ENCODE results near the gene FBN1. TPM values are rescaled to one million over a fixed set of nuclear protein-coding genes. Genes with fewer than 3 reads are reported as not detected.

FBN1 gene
- total RNA-seq, 2 donors from 2014 or later: 12.1 to 81.9 TPM

GRCh38 chr15:48479751-48480150 is 165.8 kb downstream of the FBN1 start:
- DNase-seq (ENCODE audit: low spot score): no peak
- intact Hi-C loops (cut with DNase I): no loop called here
- Histone ChIP-seq H3K27ac (no peak overlapping the region), H3K4me1 (replicated peaks) (no peaks in the 10 kb centered on the region), H3K9me3 (no peaks in the 10 kb centered on the region), H3K36me3 (no peaks in the 10 kb centered on the region), H3K4me3 (no peak overlapping the region), H3K27me3 (replicated peaks; ENCODE audit: insufficient read depth) (no peaks in the 10 kb centered on the region)
- TF ChIP-seq POLR2A (IDR thresholded peaks at IDR 0.05) (no peak), POLR2AphosphoS5 (IDR thresholded peaks at IDR 0.05) (no peak), CTCF (IDR thresholded peaks at IDR 0.05) (no peak)
- WGBS: 94% methylated on average over 2 of the region's 2 CpGs

- no peak overlapping the region for H3K4me3 ChIP-seq
- no peaks in the 10 kb centered on the region for H3K27me3 ChIP-seq (replicated peaks; ENCODE audit: insufficient read depth)
- H3K4me1 ChIP-seq (replicated peaks): no peaks in the 10 kb centered on the region
- no peak for TF ChIP-seq POLR2AphosphoS5 (IDR thresholded peaks at IDR 0.05)
- 68% methylated on average over 2 of the region's 2 CpGs for WGBS
- no peak overlapping the region for H3K27ac ChIP-seq
- H3K9me3 ChIP-seq: no peaks in the 10 kb centered on the region
- DNase-seq (ENCODE audit: low spot score): no peak
- no peaks in the 10 kb centered on the region for H3K36me3 ChIP-seq
- intact Hi-C loops (cut with DNase I): no loop called here
These were observed 166.9 kb downstream of the FBN1 start for GRCh38 chr15:48478581-48478980.

- 53% methylated on average over 6 of the region's 6 CpGs for WGBS
- Histone ChIP-seq H3K9me3 (no peaks in the 10 kb centered on the region), H3K27me3 (replicated peaks; ENCODE audit: insufficient read depth) (no peaks in the 10 kb centered on the region), H3K4me3 (no peak overlapping the region), H3K36me3 (no peaks in the 10 kb centered on the region), H3K4me1 (replicated peaks) (no peaks in the 10 kb centered on the region), H3K27ac (no peak overlapping the region)
- no peak for DNase-seq (ENCODE audit: low spot score)
- TF ChIP-seq CTCF (IDR thresholded peaks at IDR 0.05) (no peak), POLR2AphosphoS5 (IDR thresholded peaks at IDR 0.05) (no peak)
- intact Hi-C loops (cut with DNase I): no loop called here
These were observed 167.6 kb downstream of the FBN1 start for GRCh38 chr15:48477795-48478360.

- TF ChIP-seq CTCF (IDR thresholded peaks at IDR 0.05): no peak
- TF ChIP-seq POLR2A (IDR thresholded peaks at IDR 0.05): no peak
- TF ChIP-seq POLR2AphosphoS5 (IDR thresholded peaks at IDR 0.05): peak; percentile 87
- Histone ChIP-seq H3K4me1 (replicated peaks) (no peaks in the 10 kb centered on the region), H3K27ac (no peak overlapping the region), H3K4me3 (no peak overlapping the region), H3K36me3 (no peaks in the 10 kb centered on the region), H3K9me3 (no peaks in the 10 kb centered on the region), H3K27me3 (replicated peaks; ENCODE audit: insufficient read depth) (no peaks in the 10 kb centered on the region)
- WGBS: 92% methylated on average over 2 of the region's 2 CpGs
- DNase-seq (ENCODE audit: low spot score): peak; percentile 42
- intact Hi-C loops (cut with DNase I): no loop called here
These were observed 169.7 kb downstream of the FBN1 start for GRCh38 chr15:48475600-48476395.

- Histone ChIP-seq H3K36me3 (no peaks in the 10 kb centered on the region), H3K9me3 (no peaks in the 10 kb centered on the region), H3K4me1 (replicated peaks) (no peaks in the 10 kb centered on the region), H3K27ac (no peak overlapping the region), H3K4me3 (no peak overlapping the region), H3K27me3 (replicated peaks; ENCODE audit: insufficient read depth) (no peaks in the 10 kb centered on the region)
- no peak for TF ChIP-seq POLR2AphosphoS5 (IDR thresholded peaks at IDR 0.05)
- no peak for TF ChIP-seq CTCF (IDR thresholded peaks at IDR 0.05)
- TF ChIP-seq POLR2A (IDR thresholded peaks at IDR 0.05): no peak
- DNase-seq (ENCODE audit: low spot score): no peak
- intact Hi-C loops (cut with DNase I): no loop called here
- 93% methylated on average over 2 of the region's 2 CpGs for WGBS
These were observed 171.8 kb downstream of the FBN1 start for GRCh38 chr15:48473667-48474066.
